A549 (cell line): ENCODE results near the gene SLC32A1.

Source experiments
- CTCF ChIP-seq: fragments of >200 bp; sonication (Bioruptor Twin); formaldehyde crosslinking; IDR thresholded peaks from 3 replicates; pipeline ENCODE4 v1.5.1; 2016
- FOSL2 ChIP-seq, 2 experiments: fragments of 450-650 bp in 1 of 2; fragments of >200 bp in 1 of 2; sonication (Bioruptor Twin) in 1 of 2; formaldehyde crosslinking; IDR thresholded peaks; 2 replicates each; pipeline versions ENCODE4 v1.5.0 to v1.6.1; 2016 to 2020; ENCODE audit warnings: mild to moderate bottlenecking in 1 of 2, moderate library complexity in 1 of 2
- MAX ChIP-seq: IDR thresholded peaks from 2 replicates; pipeline ENCODE4 v1.6.1; 2012
- MYC ChIP-seq: IDR thresholded peaks from 2 replicates; pipeline ENCODE4 v1.6.1; 2012; ENCODE audit warnings: mild to moderate bottlenecking, inconsistent platforms, low read length, improper control_type of control experiment, borderline replicate concordance
- NR3C1 ChIP-seq: fragments of >200 bp; sonication (Bioruptor Twin); formaldehyde crosslinking; IDR thresholded peaks from 3 replicates; pipeline ENCODE4 v1.6.1; 2017
- POLR2A ChIP-seq: IDR thresholded peaks from 2 replicates; pipeline ENCODE4 v1.6.1; 2012; ENCODE audit warnings: mild to moderate bottlenecking, low read length

- 0 out of 2 replicates have a peak, but pooled peaks have one; percentile 5 for TF ChIP-seq POLR2A
- TF ChIP-seq FOSL2 (IDR thresholded peaks at IDR 0.05) = no peak
- TF ChIP-seq FOSL2 (CRISPR knock-in tag; IDR thresholded peaks at IDR 0.05) = no peak
- TF ChIP-seq NR3C1 = no peak
- peak; percentile 92 for TF ChIP-seq MAX
- peak; percentile 84 for TF ChIP-seq CTCF
- TF ChIP-seq MYC = no peak; the same call in 1 of the 2 replicates
These were observed 6.9 kb downstream of the SLC32A1 start for GRCh38 chr20:38730989-38731737.
